MM.1S (cell line): ENCODE data around the gene SNRK.

ENCODE experiments used
- DNase-seq: peaks from one replicate; pipeline ENCODE4 v3.0.0-alpha.2; 2015
- H2AFZ ChIP-seq: fragments of 300-600 bp; sonication (generic); 2 replicates; pipeline ENCODE4 v1.6.0; 2016; ENCODE audit warnings: antibody characterized with exemption, low read length
- H3F3A ChIP-seq: fragments of 300-600 bp; sonication (generic); 2 replicates; pipeline ENCODE4 v1.6.1; 2016; ENCODE audit warnings: mild to moderate bottlenecking, antibody characterized with exemption, low read length, moderate library complexity, mixed read lengths; ENCODE audit not compliant: insufficient read depth
- H3K27ac ChIP-seq: fragments of 300-600 bp; sonication (generic); 2 replicates; pipeline ENCODE4 v1.5.1; 2016; ENCODE audit warnings: mild to moderate bottlenecking, low read length
- H3K27me3 ChIP-seq: fragments of 300-600 bp; sonication (generic); replicated peaks from 2 replicates; pipeline ENCODE4 v1.6.0; 2016; ENCODE audit warnings: low read length; ENCODE audit not compliant: insufficient read depth
- H3K36me3 ChIP-seq: fragments of 300-600 bp; sonication (generic); replicated peaks from 2 replicates; pipeline ENCODE4 v1.6.1; 2016; ENCODE audit warnings: mild to moderate bottlenecking, low read length, mixed read lengths; ENCODE audit not compliant: insufficient read depth
- H3K4me1 ChIP-seq: fragments of 300-600 bp; sonication (generic); 2 replicates; pipeline ENCODE4 v1.6.1; 2016; ENCODE audit warnings: low read length, mixed read lengths
- H3K4me2 ChIP-seq: fragments of 300-600 bp; sonication (generic); 2 replicates; pipeline ENCODE4 v1.6.0; 2016; ENCODE audit warnings: low read depth, low read length
- H3K4me3 ChIP-seq: fragments of 300-600 bp; sonication (generic); 2 replicates; pipeline ENCODE4 v1.5.1; 2016; ENCODE audit warnings: low read length, mixed read lengths
- H3K79me2 ChIP-seq: fragments of 300-600 bp; sonication (generic); 2 replicates; pipeline ENCODE4 v1.6.1; 2016; ENCODE audit warnings: mixed run types, low read length, mixed read lengths
- H3K9ac ChIP-seq: fragments of 300-600 bp; sonication (generic); 2 replicates; pipeline ENCODE4 v1.6.1; 2016; ENCODE audit warnings: low read length, mixed read lengths
- H3K9me2 ChIP-seq: fragments of 300-600 bp; sonication (generic); replicated peaks from 2 replicates; pipeline ENCODE4 v1.6.1; 2016; ENCODE audit warnings: mild to moderate bottlenecking, low read length, mixed read lengths; ENCODE audit not compliant: insufficient read depth
- H3K9me3 ChIP-seq: fragments of 300-600 bp; sonication (generic); replicated peaks from 2 replicates; pipeline ENCODE4 v1.6.1; 2016; ENCODE audit warnings: mild to moderate bottlenecking, low read length, mixed read lengths; ENCODE audit not compliant: insufficient read depth
- H4K20me1 ChIP-seq: fragments of 300-600 bp; sonication (generic); 2 replicates; pipeline ENCODE4 v1.6.1; 2016; ENCODE audit warnings: mild to moderate bottlenecking, low read length, moderate library complexity, mixed read lengths; ENCODE audit not compliant: insufficient read depth
- CTCF ChIP-seq: fragments of 300-600 bp; sonication (generic); IDR thresholded peaks from 2 replicates; pipeline ENCODE4 v1.5.1; 2016; ENCODE audit warnings: antibody characterized with exemption, low read length, mixed read lengths
- EZH2 ChIP-seq: fragments of 300-600 bp; sonication (generic); optimal IDR thresholded peaks from 2 replicates; pipeline ENCODE3; 2017; ENCODE audit warnings: low read depth, mild to moderate bottlenecking, antibody characterized with exemption, low read length, mixed read lengths
- EZH2phosphoT487 ChIP-seq: fragments of 300-600 bp; sonication (generic); IDR thresholded peaks from 2 replicates; pipeline ENCODE4 v1.6.1; 2018; ENCODE audit warnings: antibody characterized with exemption, low read length

The SNRK gene

DNA sequence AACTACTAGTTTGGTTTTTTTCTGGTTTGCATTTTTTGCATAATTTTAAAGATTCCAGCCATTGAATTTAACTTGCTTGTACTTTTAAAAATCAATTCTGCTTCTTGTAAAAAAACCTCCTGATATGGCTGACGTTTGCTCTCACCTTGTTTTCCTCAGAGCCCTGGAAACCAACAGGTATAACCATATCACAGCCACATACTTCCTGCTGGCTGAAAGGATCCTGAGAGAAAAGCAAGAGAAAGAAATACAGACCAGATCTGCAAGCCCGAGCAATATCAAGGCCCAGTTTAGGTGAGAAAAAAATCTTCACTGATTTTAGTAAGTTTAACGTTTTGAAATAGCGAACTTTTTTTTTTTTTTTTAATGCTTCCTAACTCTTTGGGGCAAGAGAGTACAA lies 56.8 kb downstream of the SNRK start:
- Histone ChIP-seq H3K4me3 (no peak overlapping the region), H3K4me1 (no peaks in the 10 kb centered on the region), H4K20me1 (no peaks in the 10 kb centered on the region), H3K4me2 (no peak overlapping the region), H3K9ac (no peak overlapping the region), H3K79me2 (peaks cover 14% of the 10 kb centered on the region), H3F3A (no peaks in the 10 kb centered on the region), H3K27me3 (no peaks in the 10 kb centered on the region), H3K27ac (no peak overlapping the region), H3K9me2 (no peaks in the 10 kb centered on the region), H2AFZ (no peak overlapping the region), H3K36me3 (peaks cover 44% of the 10 kb centered on the region), H3K9me3 (peaks cover 7% of the 10 kb centered on the region; the same call in 1 of the 2 replicates)
- TF ChIP-seq CTCF (no peak), EZH2phosphoT487 (no peak), EZH2 (no peak)
- no peak for DNase-seq

DNA sequence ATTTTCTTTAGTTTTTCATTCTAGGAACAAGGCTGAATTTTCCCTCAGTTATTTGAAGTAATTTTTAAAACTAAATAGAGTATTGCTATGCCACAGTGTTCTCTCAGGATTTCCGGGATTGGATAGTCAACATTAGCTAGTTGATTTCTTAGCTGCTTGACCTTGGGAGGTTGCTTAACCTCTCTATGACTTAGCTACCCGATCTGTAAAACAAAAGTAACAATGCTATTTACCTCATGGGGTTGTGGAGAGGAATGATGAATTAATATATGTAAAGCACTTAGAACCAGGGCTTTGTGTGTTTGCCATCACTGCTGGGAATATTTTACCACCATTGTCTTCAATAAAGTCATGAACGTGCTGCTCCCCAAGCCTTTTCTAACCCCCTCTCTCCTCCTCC lies 57.5 kb downstream of the SNRK start:
- Histone ChIP-seq H3K9me3 (peaks cover 3% of the 10 kb centered on the region; the same call in 1 of the 2 replicates), H3K79me2 (0 out of 2 replicates have a peak, but pooled peaks cover 8% of the 10 kb centered on the region), H3K27ac (no peak overlapping the region), H3K36me3 (peaks cover 38% of the 10 kb centered on the region), H3K9ac (no peak overlapping the region), H3K9me2 (no peaks in the 10 kb centered on the region), H2AFZ (no peak overlapping the region), H3K4me3 (no peak overlapping the region), H3F3A (no peaks in the 10 kb centered on the region), H3K4me2 (no peak overlapping the region), H4K20me1 (no peaks in the 10 kb centered on the region), H3K27me3 (no peaks in the 10 kb centered on the region), H3K4me1 (no peaks in the 10 kb centered on the region)
- no peak for TF ChIP-seq EZH2
- TF ChIP-seq CTCF, result no peak
- TF ChIP-seq EZH2phosphoT487, result no peak
- DNase-seq, result no peak

DNA sequence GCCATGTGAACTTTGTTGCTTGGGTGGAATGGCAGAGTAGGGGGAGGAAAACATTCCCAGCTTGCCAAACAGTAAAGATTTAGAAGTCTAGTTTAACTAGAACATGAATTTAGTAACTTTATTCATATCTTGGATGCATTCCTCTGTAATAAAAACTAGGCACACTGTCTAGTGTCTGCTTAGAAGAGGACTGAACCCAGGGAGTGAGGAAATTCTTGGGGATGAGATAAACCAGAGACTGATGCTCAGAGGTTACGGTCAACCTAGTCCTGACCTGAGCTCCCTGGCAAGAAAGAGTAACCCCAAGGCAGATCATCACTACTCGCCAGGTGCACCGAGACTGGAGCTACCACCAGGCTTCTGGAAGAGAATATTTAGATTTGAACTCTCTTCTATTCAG lies 58.2 kb downstream of the SNRK start:
- H3K36me3 ChIP-seq, result peaks cover 37% of the 10 kb centered on the region
- TF ChIP-seq EZH2phosphoT487, result no peak
- TF ChIP-seq CTCF, result no peak
- TF ChIP-seq EZH2, result no peak

More for the DNA sequence above, 58.2 kb downstream of the SNRK start:
- Histone ChIP-seq H4K20me1 (no peaks in the 10 kb centered on the region), H3K9me3 (no peaks in the 10 kb centered on the region), H3K9ac (no peak overlapping the region), H3F3A (no peaks in the 10 kb centered on the region), H3K4me1 (no peaks in the 10 kb centered on the region), H3K4me3 (no peak overlapping the region), H3K79me2 (0 out of 2 replicates have a peak, but pooled peaks cover 3% of the 10 kb centered on the region), H3K27ac (no peak overlapping the region), H2AFZ (no peak overlapping the region), H3K27me3 (no peaks in the 10 kb centered on the region), H3K4me2 (no peak overlapping the region), H3K9me2 (no peaks in the 10 kb centered on the region)
- DNase-seq, result no peak
